ENCODE measurements around the gene PTPRN2. TPM values are rescaled to one million over a fixed set of nuclear protein-coding genes. Genes with fewer than 3 reads are reported as not detected.

Gene PTPRN2
- total and polyA plus RNA-seq, 2 of the 13 experiments (the other 11 are each of a cell fraction or from before 2014, with no cell fraction given): 2.5 to 24.2 TPM

DNA sequence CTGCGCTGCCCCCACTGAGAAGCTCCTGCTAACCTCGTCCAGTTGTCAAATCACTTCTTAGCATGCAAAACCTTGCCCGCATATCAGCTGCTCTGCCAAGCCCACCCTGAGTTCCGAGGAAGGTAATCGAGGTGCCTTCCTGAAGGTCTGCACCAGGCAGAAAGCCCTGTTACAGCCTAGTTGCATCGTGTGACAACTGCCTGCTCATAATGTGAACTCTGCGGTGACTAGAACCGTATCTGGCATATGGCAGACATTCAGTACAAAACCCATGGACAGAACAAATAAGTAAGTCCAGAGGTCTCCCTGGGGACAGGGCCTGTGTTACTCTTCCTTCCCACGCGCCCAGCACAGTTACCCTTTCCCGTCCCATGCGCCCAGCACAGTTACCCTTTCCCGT lies 856.5 kb downstream of the PTPRN2 start (continued):
- TF ChIP-seq, protein P1, sequence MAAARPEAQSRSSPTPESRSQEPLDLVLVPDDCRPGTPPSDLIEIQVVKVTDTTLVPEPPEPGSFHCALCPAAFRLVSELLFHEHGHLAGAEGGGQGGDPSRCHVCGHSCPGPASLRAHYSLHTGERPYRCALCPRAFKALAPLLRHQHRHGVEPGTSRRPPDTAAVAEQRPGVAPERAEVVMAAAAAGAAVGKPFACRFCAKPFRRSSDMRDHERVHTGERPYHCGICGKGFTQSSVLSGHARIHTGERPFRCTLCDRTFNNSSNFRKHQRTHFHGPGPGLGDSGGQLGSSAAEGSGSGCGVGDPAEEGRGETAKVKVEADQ (CRISPR knock-in tag; IDR thresholded peaks at IDR 0.05; ENCODE audit: borderline replicate concordance): no peak

DNA sequence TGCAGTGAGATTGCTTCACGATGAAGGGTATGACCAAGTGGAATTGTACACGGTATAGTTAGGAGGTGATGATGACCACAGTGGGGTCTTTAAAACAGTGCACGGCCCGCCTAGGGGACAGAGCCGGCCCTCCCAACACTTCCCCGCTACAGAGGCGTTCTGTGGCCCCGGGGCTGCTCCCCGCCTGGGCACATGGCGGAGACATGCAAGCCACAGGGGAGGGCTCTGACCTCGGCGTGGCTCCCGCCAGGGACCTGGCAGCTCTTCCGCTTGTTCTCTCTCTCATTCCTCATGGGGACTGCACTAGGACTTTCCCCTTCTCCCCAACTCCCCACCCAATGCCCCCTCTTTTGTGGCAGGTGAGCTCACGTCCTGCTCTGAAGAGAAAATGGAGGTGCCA lies 857.0 kb downstream of the PTPRN2 start:
- TF ChIP-seq CCAR2 (optimal IDR thresholded peaks at IDR 0.05; ENCODE audit: low read depth, low read length) (no peak), NCOA1 (CRISPR knock-in tag; IDR thresholded peaks at IDR 0.05) (no peak), KDM2A (CRISPR knock-in tag; IDR thresholded peaks at IDR 0.05; ENCODE audit: borderline replicate concordance, low read depth) (no peak), NBN (conservative IDR thresholded peaks at IDR 0.05) (no peak), ZNF20 (CRISPR knock-in tag; IDR thresholded peaks at IDR 0.05) (no peak), ATM (IDR thresholded peaks at IDR 0.05; ENCODE audit: borderline replicate concordance) (no peak), ELF3 (CRISPR knock-in tag; IDR thresholded peaks at IDR 0.05) (no peak), FOXC1 (CRISPR knock-in tag; IDR thresholded peaks at IDR 0.05; ENCODE audit: borderline replicate concordance) (no peak), WIZ (CRISPR knock-in tag; IDR thresholded peaks at IDR 0.05) (no peak), GABPA (IDR thresholded peaks at IDR 0.05; ENCODE audit: low read depth, low read length) (no peak), GABPA (CRISPR knock-in tag; IDR thresholded peaks at IDR 0.05; ENCODE audit: low read depth) (no peak), LCORL (IDR thresholded peaks at IDR 0.05) (no peak), LCORL (CRISPR knock-in tag; IDR thresholded peaks at IDR 0.05) (no peak), ZNF207 (IDR thresholded peaks at IDR 0.05; ENCODE audit: borderline replicate concordance) (no peak), POLR2AphosphoS5 (IDR thresholded peaks at IDR 0.05; ENCODE audit: low read depth, low read length) (no peak), ZNF792 (CRISPR knock-in tag; IDR thresholded peaks at IDR 0.05) (no peak), ZNF205 (CRISPR knock-in tag; IDR thresholded peaks at IDR 0.05) (no peak), EHMT2 (IDR thresholded peaks at IDR 0.05; ENCODE audit: borderline replicate concordance, low read depth, low read length) (no peak)
- TF ChIP-seq, protein P2, sequence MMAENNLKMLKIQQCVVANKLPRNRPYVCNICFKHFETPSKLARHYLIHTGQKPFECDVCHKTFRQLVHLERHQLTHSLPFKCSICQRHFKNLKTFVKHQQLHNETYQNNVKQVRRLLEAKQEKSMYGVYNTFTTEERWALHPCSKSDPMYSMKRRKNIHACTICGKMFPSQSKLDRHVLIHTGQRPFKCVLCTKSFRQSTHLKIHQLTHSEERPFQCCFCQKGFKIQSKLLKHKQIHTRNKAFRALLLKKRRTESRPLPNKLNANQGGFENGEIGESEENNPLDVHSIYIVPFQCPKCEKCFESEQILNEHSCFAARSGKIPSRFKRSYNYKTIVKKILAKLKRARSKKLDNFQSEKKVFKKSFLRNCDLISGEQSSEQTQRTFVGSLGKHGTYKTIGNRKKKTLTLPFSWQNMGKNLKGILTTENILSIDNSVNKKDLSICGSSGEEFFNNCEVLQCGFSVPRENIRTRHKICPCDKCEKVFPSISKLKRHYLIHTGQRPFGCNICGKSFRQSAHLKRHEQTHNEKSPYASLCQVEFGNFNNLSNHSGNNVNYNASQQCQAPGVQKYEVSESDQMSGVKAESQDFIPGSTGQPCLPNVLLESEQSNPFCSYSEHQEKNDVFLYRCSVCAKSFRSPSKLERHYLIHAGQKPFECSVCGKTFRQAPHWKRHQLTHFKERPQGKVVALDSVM (CRISPR knock-in tag; IDR thresholded peaks at IDR 0.05): no peak
- TF ChIP-seq, protein P3, sequence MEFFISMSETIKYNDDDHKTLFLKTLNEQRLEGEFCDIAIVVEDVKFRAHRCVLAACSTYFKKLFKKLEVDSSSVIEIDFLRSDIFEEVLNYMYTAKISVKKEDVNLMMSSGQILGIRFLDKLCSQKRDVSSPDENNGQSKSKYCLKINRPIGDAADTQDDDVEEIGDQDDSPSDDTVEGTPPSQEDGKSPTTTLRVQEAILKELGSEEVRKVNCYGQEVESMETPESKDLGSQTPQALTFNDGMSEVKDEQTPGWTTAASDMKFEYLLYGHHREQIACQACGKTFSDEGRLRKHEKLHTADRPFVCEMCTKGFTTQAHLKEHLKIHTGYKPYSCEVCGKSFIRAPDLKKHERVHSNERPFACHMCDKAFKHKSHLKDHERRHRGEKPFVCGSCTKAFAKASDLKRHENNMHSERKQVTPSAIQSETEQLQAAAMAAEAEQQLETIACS (CRISPR knock-in tag; IDR thresholded peaks at IDR 0.05): no peak
- TF ChIP-seq, protein P4, sequence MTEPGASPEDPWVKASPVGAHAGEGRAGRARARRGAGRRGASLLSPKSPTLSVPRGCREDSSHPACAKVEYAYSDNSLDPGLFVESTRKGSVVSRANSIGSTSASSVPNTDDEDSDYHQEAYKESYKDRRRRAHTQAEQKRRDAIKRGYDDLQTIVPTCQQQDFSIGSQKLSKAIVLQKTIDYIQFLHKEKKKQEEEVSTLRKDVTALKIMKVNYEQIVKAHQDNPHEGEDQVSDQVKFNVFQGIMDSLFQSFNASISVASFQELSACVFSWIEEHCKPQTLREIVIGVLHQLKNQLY (CRISPR knock-in tag; IDR thresholded peaks at IDR 0.05): no peak
- peaks cover 17% of the 10 kb centered on the region; the same call in 1 of the 2 replicates for H4K20me1 ChIP-seq (ENCODE audit: insufficient read depth, low read length)
- no peak for DNase-seq (ENCODE audit: low spot score)
- FAIRE-seq: no peak
- H3K4me1 ChIP-seq (ENCODE audit: insufficient read depth, low read length): no peaks in the 10 kb centered on the region
- ChIA-PET CTCF (ENCODE audit: low intra/inter-chr PET ratio, low total read pairs) (no interaction called here), POLR2A (no interaction called here)
- WGBS (ENCODE audit: low lambda C conversion rate): 36% methylated on average over 10 of the region's 15 CpGs
- H3K36me3 ChIP-seq (replicated peaks in 1 of 2; ENCODE audit: control insufficient read depth in 1 of 2, insufficient read depth in 2 of 2, low read length in 2 of 2): no peaks in the 10 kb centered on the region
- in situ Hi-C loops (cut with HindIII; ENCODE audit: extremely low pct_ligation_motif_present, low pct_unique_long_range_greater_than_20kb) (no loop called here), intact Hi-C loops (cut with micrococcal nuclease; ENCODE audit: unreplicated experiment) (no loop called here)
- H3K9ac ChIP-seq (ENCODE audit: insufficient read depth, low read depth, low read length): no peak overlapping the region
- no TSS peak for BruUV-seq (replicated peaks)
- H3K27me3 ChIP-seq (ENCODE audit: control insufficient read depth in 1 of 2, insufficient read depth in 2 of 2, low read length in 2 of 2): peaks cover 3 to 29% of the 10 kb centered on the region in 2 experiments; a peak in 3 of 5 replicates
- no peak overlapping the region for H3K4me2 ChIP-seq (ENCODE audit: low read depth, low read length)
- no peaks in the 10 kb centered on the region for H3K9me3 ChIP-seq (ENCODE audit: low read length)
- no peak overlapping the region for H3K27ac ChIP-seq (ENCODE audit: extremely low read length, insufficient read depth, low read length)
- H2AFZ ChIP-seq (ENCODE audit: low read length): no peak overlapping the region
- peak; percentile 47 for ATAC-seq
- H3K4me3 ChIP-seq (replicated peaks in 1 of 3; ENCODE audit: insufficient read depth in 1 of 3, low read depth in 2 of 3, low read length in 3 of 3): no peak overlapping the region
- H3K79me2 ChIP-seq (ENCODE audit: insufficient read depth, low read length): no peaks in the 10 kb centered on the region
